SIG-M5 treated with dmso at 0.1 percent for 504 hours (cell line): ENCODE results near the gene SNX20.

Source experiments
- DNase-seq: peaks from one replicate; lab custom pipeline; 2025; ENCODE audit not compliant: unreplicated experiment; lab: John Stamatoyannopoulos, UW

Gene SNX20

DNA sequence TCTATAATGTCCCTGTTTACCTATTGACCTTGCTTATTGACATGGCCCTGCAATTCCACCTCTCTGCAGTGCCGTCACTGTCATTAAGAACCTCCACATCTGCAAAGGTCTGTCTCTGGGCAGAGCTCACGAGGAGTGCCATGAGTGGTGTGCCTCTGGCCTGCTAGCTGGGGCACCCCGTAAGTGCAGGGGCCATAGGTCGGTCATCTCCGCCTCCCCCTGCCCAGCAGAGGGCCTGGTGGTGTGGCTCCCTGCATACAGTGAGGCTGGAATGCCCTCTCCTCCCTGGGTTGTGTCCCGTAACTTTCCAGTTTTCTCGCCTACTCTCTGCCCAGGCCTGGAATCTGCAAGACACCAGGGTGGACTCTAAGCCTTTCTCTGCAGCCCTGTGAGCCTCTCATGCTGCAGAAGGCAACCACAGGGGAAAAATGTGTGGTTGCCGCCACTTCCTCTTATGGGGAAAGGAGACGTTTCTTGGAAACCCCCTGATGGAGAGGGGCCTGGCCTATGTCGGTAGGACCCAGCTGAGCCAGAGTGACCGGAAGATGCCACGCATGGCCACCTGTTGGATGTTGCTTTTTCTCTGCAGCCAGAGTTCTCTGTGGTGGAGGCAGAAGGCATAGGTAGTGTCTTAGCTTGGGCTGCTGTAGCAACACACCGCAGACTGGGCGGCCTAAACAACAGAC, 2.7 kb upstream of the SNX20 start:
- peak; percentile 80 for DNase-seq

DNA sequence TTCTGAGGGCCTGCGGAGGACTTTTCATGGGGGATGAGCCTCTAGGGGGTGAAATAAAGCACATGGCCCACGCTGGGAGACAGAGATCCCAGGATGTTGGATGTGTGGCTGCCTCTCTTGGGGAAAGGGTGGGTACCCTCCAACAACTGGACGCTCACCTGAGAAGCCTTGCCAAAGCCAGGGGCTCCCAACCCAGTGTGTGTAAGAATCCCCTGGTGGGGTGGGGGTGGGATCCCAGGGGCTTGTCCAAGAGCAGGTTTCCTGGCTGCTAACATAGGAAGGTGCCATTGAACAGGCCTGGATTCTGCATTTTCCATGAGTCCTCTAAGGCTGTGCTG, 587 bp downstream of the SNX20 start:
- DNase-seq, result no peak

DNA sequence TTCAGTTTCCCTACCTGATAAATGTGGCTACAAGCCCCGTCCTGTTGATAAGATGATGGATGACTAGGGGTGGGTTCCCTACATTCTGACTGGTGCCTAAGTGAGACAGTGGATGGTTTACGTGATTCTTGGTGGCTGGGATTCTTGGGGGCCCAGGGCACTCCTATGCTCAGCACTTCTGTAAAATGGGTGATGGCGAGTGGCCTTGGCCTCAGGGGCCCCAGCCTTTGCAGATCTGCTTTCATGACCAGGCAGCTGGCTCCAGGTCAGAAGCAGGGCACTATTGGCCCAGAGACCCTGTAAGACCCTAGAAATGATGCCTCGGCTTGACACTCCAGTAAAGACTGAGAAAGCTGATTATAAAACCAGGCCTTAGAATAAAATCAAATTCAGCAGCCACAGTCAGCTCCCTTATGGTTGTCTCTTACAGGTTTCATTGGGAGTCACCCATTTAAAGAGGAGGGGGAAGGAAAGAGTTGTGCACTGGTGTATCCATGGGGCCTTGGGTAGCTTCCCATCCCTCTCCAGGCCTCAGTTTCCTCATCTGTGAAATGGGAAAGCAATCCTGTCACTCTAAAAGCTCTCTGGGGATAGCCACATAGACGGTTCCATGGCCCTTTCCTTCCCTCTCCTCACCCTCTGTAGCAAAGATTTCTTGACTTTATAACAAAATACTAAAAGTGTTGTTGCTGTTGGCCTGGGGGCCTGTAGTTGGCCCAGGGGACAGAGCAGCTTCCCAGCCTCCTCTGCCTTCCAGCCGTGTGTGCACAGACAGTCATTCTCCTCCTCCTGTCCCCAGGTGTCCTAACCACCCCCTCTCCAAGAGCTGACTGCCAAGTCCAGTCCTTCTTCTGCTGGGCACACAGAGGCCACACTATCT, 1.2 kb downstream of the SNX20 start:
- DNase-seq, result no peak

DNA sequence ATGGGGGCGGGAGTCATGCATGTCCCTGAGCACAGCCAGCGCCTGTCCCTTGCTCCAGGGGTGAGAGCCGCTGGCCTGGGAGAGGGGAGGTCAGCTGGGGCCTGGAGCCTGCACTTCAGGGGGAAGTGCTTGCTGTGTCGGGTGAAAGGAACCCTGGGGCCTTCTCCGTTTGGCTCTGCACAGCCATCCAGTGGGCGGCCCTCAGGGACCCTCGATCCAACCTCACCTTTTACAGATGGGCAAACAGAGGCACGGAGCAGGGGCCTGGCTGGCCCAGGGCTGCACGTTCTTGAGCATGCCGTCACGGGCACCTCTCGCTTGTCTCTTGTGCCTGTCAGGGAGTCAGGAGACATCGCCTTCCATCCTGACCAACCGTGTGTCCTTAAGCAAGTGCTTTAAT, 1.8 kb downstream of the SNX20 start:
- DNase-seq, result no peak

DNA sequence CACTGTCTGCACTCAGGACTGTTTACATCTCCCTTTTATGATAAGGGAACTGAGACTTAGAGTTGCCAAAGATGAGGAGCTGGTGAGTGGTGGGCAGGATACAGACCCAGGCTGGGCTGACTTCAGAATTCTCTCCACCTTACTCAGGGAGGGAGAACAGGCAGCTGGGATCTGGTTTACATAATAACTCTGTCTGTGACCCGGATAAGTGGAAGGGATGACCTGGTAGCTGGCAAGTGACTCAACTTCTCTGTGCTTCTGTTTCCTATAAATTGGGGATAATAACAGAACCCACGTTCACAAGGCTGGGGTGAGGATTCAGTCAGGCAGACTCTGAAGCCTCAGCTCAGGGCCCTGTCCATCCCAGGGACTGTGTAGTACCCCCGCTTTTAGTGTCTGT, 2.6 kb downstream of the SNX20 start:
- DNase-seq, result peak; percentile 30

DNA sequence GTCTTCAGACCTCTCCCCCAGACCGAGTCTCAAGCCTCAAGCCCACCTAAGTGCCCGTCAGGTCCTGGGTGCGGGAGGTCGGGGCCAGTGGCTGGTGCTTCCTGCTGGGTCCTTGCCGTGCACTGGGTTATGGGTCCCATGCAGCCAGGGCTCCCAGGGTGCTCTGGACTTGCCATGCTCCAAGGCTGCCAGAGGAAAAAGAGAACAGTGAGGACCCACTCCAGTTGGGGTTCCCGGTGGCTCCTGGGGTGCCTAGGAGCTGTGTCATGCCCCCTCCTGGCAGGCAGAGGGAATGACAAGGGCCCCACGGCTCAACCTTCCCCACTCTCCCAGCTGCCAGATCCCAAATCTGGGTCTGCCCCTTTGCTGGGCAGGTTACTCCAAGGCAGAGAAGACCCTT, 3.8 kb downstream of the SNX20 start:
- DNase-seq, result no peak

DNA sequence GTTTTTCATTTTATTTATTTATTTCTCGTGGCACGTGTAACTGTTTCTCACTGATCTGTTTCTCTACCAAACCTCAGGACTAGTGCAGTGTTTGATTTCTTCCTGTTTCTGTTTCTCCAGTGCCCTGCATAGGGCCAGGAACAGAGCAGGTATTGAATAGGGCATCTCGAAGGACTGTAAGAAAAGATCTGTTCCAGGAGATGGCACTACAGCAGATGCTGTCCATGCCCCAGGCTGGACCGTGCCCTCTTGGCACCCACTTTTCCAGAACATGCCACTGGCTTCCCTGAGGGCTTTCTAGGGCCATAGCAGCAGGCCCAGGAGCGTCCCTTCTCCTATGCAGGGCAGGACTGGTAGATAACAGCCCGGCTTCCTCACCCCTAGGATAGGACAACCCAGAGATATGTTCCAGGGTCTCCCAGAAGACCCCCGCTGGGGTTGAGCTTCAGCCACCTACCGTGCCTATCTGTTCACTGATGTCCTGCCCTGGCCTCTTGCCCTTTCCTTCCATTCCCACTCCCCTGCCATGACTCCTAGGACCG, 4.4 kb downstream of the SNX20 start:
- no peak for DNase-seq

DNA sequence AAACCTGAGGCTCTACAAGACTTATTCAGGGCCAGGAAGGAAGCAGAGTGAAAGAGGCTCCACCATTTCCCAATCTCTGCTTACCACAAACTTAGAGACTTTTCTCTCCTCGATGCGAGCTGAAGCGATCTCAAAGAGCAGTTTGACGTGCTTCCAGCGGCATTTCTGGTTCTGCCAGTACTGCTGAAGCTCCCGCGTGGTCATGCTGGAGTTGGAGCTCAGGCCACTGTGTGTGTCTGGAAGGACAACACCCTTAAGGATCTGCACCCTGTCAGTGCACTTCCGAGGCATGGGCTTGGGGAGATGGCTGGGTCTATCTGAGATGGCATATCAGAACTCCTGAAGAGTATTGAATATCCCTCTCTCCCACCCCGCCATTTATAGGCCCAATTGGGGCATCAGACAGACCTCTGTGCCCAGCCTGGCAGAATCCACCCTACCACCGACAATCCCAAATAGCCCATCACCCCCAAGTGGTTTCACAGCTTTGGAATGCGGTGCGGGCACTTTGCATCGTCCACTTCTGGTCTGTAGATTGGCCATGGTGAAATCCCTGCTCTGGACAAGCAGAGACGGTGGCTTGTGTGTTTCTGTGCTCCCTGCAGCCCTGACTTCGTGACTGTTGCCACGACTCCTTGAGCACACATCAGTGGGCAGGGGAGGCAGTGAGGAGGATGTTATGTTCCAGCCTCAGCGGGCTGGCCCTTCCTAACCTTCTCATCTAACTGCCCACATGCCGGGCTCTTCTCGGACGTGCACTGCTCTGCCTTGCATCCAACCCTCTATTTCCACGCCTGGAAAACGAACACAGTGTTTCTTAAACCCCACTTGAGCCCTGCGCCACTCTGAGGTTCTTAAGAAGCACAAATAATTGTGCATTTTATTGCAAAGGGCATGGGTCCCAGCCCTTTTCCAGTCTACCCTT, 5.2 kb downstream of the SNX20 start:
- no peak for DNase-seq

DNA sequence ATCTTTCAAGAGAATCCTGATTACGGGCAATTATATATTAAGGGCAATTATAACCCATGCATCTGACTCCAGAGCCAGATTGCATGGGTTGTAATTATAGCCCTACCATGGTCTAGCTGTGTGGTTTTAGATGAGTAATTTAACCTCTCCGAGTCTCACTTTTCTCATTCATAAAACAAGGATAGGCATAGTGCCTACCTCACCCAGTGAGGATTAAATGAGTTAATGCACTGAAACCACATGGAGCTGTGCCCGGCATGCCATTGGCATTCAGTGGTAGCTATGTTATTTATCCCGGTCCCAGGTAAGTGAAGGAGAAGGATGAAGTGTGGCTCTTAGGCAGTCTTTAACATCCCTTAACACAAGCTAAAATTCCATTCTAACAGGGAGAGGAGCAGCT, 6.3 kb downstream of the SNX20 start:
- DNase-seq, result no peak

DNA sequence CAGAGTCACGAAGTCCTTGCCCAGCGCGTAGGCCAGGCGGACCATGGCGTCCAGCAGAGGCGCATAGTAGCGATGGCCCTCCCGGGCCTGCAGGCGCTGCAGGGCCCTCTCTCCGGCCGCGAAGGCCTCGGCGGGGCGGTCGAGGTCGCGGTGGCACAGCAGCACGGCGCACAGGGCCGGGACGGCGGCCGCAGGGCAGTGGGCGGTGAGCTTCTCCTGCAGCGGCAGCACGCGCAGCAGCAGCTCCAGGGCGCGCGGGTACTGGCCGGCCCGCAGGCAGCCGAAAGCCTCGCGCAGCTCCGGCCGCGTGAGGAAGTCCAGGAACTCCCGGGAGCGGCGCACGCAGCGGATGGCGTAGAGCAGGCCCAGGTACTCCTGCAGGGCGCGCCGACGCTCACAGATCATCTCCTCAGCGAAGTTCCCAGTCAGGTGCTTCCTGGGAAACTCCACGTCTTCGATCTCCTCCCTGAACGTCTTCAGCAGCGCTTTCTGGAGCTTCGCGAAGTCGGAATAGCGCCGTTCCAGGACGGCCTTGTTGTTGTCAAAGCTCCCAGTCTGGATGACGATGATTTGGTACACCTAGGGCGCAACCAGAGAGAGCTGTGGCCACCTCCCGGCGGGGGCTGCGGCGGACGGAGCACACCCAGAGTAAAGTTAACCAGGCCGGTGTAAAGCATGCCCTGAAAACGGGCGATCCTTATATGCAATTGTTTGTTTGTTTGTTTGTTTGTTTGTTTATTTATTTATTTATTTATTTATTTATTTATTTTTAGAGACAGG, 7.4 kb downstream of the SNX20 start:
- DNase-seq, result no peak

DNA sequence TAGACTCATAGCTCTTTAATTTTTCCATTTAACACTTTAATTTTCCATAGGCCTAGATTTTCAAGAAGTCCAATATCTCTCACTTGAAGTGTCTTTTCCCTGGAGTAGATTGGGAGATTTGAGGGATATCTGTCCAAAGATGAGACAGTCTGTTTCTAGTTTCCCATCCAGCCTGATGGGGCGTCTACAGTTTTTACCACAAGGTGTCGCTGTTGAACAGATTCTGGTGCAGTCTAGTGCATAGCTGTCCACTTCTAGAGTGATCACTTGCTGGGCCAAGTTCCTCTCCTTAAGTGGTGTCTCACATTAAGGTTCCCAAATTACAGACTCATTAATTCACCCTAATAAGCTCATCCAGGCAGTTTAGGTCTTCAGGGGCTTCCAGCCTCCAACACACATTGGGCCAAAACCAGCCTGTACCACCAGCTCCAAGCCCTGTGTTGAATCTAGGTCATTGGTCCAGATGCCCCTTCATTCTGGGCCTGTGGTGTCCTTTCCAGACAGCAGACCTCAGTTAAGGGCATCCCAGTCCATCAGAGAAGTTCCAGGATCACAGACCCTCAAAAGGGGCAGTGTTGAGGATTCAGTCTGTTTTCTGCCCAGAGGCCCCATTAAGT, 9.4 kb downstream of the SNX20 start:
- DNase-seq, result no peak

DNA sequence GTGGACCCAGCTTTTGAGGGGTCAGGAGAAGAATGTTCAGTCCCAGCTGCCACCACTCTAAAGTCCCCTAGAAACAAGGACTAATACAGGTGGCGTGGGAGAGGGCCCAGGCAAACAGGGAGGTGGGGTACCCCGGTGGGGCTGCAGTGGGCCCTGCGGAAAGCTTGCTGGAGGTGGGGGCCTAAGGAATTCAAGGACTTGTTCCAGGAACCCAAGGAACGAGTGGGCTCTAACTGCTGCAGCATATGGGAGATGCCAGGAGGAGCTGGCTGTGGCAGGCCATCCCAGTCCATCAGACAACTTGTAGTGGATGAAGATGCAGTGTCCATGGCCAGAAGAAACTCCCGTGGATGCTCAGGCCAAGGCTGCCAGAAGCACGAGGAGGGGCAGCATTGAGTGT, 10.6 kb downstream of the SNX20 start:
- no peak for DNase-seq

DNA sequence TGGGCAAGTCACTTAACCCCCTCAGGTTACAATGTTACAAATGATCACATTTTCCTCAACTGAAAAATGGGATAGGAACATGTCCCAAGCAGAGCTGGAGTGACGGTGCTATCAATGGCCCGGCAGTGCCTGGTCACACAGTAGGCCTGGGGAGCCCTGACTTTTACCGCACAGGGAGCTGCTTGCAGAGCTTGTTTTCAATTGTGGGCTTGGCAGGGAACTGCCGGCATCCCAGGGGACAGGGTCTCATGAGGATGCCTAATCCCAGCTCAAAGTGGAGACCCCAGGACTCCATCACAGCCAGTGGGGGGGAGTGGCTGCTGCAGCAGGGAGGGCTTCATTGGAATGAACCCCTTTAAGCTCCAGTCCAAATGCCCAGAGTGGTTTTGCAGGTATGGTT, 11.4 kb downstream of the SNX20 start:
- DNase-seq, result no peak

DNA sequence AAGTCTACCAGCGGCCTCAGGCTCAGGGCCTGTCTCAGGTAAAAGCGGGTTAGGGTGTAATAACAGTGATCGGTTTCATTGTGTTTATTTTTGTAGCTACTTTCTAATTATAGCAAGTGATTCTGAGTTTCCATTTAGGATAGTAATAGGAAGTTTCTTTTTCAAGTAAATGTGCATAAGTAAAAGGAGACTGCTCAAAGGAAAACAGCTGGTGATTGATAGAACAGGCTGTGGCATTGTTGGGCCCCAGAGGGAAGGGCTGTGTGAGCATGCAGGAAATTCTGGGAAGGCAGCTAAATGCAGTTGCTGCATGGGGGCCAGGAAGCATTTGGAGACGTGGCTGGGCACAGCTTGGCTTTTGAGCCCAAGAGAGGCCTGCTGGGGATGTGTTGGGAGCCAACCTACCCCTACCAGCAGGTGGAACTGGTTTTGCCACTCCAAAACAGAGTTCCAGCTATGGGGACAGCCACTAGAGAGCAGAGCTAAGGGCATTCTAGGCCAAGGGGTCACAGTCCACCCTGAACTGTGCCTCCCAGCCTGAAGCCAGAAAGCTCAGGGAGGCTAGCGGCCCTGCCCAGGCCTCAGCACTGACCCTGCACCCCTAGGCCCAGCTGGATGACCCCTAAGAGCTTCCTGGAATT, 12.6 kb downstream of the SNX20 start:
- DNase-seq, result no peak

DNA sequence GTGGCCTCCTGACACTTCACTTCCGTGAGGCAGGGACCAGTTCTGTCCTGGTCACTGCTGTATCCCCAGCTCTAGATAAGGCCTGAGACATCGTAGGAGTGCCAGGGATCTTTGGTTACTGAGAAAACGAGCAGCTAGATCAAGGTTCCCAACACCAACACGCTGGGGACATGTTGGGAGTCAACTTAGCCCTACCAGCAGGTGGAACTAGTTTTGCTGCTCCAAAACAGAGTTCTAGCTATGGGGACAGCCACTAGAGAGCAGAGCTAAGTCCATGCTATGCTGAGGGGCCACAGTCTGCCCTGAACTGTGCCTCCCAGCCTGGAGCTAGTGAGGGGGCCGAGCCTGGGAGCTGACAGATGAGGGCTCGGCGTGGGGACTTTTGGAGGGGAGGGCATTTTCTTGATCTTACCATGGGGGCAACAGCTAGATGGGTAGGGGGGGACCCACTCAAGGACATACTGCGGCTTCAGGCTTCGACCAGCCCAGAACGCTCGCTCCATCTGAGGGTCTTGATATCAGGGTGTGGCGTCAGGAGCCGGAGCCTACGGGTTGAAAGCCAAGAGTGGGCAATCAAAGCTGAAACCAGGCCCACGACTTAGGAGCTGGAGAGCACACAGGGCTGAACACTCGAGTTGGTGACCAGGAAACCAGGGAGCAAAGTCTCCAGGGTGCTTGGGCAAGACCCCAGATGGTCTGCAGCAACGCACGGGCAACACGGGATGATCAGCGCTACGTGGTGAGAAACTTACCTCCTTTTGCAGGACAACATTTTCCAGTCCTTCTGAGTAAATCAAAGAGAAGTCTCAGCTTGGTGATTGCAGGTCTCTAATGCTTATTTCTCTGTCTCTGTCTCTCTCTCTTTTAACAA, 13.4 kb downstream of the SNX20 start:
- DNase-seq, result no peak

DNA sequence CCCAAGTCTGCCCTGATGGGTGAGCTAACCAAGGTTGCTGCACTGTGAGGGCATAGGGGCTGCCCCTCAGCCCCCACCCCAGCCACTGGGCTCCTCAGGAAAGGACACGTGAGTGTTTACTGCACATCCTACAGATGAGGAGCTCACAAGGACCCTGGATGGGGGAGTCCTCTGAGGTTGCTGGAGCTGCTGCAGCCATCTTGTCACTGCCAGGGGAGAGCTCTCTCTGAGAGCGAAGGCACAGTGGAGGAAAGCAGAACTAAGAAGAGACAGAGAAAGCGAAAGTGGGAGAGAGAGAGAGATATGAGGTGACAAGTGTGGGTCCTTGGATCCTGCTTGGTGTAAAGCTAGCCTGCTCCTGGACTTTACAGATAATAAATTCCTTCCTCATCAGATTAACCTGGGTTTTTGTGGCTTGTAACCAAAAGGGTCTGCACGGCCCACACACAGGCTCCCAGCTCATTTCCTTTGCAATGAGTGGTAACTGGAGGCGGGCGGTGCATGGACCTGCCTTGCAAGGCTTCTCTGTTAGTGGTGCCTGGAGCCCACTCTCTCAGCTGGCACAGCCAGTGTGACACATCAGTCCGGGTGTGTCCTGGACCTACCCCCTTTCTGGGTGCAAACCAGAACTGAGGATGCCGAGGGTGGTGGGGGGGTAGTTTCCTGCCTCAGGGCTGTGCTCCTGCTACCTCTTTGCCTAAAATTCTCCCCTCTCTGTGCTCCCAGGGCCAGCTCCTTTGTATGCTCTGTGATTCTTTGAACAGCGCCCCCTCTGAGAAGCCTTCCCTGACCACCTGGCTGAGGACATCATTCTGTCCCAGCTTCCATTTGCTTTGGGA, 14.2 kb downstream of the SNX20 start:
- peak; percentile 77 for DNase-seq

DNA sequence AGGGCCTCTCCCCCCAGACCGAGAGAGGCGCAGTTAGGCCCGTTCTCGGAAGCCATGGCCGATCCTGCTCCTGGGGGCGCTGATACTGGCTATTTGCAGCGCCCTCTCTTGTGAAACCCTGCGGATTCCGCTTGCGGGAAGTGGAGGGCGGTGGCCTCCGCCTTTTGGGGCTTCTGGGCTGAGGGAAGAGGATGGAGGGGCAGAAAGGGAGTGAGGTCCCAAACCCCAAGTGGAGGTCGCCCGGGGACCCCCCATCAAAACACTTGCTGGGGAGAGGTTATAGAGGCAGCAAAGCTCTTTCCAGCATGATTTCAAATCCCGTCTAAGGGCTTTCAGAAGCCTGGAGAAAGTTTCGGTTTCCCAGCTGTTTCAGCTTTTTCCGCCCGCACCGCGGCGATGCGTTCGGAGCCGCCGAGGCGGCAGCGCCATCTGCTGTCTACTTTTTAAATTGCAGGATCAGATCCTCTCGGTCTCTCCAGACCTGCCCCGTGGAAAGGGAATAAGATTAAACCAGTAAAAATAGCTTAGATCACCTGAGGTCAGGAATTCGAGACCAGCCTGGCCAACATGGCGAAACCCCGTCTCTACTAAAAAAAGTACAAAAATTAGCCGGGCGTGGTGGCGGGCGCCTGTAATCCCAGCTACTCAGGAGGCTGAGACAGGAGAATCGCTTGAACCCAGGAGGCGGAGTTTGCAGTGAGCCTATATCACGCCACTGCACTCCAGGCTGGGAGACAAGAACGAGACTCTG, 15.8 kb downstream of the SNX20 start:
- peak; percentile 21 for DNase-seq
